Measurements from ENCODE around the gene PCDHA9.
"Not testable (repeated sequence)": the region's sequence is repeated elsewhere in the genome, so short reads cannot be mapped to it uniquely, and the experiment has no call there.

PCDHA9 gene

GRCh38 chr5:140835622-140836510 lies 12.3 kb upstream of the PCDHA9 start:
- no peak for DNase-seq

DNA sequence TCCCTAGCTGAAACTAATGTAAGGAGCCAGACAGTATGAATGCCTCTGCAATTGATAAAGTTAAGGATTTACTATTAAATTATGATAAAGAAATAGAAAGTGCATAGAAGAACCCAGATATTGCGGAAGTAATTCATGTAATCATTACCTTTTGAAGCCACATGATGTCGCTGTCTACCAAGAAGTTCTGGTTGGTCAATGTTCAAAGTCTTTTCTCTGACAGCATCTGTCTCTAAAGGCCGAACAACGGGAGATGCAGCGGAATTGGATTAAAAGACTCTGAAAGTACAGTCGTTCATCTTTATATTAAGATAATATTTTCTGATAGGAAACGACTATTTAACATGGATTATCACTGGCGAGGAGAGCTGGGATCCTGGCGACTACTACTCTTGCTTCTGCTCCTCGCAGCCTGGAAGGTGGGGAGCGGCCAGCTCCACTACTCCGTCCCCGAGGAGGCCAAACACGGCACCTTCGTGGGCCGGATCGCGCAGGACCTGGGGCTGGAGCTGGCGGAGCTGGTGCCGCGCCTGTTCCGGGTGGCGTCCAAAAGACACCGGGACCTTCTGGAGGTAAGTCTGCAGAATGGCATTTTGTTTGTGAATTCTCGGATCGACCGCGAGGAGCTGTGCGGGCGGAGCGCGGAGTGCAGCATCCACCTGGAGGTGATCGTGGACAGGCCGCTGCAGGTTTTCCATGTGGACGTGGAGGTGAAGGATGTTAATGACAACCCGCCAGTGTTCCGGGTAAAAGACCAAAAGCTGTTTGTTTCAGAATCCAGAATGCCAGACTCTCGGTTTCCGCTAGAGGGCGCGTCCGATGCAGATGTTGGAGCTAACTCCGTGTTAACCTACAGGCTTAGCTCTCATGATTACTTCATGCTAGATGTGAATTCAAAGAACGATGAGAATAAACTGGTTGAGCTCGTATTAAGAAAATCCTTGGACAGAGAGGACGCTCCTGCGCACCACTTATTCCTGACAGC lies 6.9 kb upstream of the PCDHA9 start, which contains the start of gene PCDHA8:
Gene PCDHA8, plus strand, starts transcription at position 210 of the 985 bp plus-strand sequence. Its CDS starts 135 bp downstream, at position 345.
- no peak for DNase-seq

DNA sequence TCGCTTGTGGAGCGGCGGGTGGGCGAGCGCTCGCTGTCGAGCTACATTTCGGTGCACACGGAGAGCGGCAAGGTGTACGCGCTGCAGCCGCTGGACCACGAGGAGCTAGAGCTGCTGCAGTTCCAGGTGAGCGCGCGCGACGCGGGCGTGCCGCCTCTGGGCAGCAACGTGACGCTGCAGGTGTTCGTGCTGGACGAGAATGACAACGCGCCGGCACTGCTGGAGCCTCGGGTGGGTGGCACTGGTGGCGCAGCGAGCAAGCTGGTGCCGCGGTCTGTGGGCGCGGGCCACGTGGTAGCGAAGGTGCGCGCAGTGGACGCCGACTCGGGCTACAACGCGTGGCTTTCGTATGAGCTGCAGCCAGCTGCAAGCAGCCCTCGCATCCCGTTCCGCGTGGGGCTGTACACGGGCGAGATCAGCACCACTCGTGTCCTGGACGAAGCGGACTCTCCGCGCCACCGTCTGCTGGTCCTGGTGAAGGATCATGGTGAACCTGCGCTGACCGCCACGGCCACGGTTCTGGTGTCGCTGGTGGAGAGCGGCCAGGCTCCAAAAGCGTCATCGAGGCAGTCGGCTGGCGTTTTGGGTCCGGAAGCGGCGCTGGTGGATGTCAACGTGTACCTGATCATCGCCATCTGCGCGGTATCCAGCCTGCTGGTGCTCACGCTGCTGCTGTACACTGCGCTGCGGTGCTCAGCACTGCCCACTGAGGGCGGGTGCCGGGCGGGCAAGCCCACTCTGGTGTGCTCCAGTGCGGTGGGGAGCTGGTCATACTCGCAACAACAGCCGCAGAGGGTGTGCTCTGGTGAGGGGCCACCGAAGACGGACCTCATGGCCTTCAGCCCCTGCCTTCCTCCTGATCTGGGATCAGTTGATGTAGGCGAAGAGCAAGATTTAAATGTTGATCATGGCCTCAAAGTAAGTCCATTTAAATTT lies 5.1 kb upstream of the PCDHA9 start:
- no peak for DNase-seq

GRCh38 chr5:140849831-140850634 lies 1.9 kb downstream of the PCDHA9 start:
- not testable (repeated sequence) for DNase-seq

- DNase-seq = peak; percentile 28
Measured at GRCh38 chr5:140855772-140856674, 7.8 kb downstream of the PCDHA9 start, which contains the start of gene PCDHA10. TSS of gene PCDHA10 (plus strand) at chr5:140855897. CDS start at chr5:140856049, 152 bp downstream.

DNA sequence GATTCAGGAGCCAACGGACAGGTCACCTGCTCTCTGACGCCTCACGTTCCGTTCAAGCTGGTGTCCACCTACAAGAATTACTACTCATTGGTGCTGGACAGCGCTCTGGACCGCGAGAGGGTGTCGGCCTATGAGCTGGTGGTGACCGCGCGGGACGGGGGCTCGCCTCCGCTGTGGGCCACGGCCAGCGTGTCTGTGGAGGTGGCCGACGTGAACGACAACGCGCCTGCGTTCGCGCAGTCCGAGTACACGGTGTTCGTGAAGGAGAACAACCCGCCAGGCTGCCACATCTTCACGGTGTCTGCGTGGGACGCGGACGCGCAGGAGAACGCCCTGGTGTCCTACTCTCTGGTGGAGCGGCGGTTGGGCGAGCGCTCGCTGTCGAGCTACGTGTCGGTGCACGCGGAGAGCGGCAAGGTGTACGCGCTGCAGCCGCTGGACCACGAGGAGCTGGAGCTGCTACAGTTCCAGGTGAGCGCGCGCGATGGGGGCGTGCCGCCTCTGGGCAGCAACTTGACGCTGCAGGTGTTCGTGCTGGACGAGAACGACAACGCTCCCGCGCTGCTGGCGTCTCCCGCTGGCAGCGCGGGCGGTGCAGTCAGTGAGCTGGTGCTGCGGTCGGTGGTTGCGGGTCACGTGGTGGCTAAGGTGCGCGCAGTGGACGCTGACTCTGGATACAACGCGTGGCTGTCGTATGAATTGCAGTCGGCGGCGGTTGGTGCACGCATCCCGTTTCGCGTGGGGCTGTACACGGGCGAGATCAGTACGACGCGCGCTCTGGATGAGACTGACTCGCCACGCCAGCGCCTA lies 9.2 kb downstream of the PCDHA9 start:
- DNase-seq = no peak

GRCh38 chr5:140857987-140858240 lies 9.7 kb downstream of the PCDHA9 start:
- DNase-seq = no peak

GRCh38 chr5:140862441-140863295 lies 14.5 kb downstream of the PCDHA9 start:
- no peak for DNase-seq

DNA sequence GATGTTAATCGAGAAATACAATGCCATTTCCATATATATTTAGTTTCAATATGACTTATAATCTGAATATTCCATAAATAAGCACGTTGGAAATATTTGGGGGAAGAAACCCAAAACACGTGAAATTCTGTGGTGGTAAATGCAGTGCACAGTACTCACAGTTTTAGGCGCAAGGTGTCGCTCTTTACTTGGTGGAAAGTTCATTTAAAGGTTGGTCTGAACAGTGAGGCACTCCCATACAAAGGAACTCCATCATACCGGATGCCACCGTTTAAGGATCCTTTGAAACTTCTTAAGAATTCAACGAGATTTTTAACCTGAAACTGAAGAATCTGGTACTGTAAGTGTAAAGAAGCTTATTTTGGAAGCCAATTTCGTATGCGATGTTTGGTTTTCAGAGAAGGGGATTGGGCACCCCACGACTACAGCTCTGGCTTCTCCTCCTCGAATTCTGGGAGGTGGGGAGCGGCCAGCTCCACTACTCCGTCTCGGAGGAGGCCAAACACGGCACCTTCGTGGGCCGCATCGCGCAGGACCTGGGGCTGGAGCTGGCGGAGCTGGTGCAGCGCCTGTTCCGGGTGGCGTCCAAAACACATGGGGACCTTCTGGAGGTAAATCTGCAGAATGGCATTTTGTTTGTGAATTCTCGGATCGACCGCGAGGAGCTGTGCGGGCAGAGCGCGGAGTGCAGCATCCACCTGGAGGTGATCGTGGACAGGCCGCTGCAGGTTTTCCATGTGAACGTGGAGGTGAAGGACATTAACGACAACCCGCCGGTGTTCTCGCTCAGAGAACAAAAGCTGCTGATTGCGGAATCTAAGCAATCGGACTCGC lies 20.8 kb downstream of the PCDHA9 start, which contains the start of gene PCDHA11:
Gene PCDHA11, plus strand, starts transcription at position 237 of the 834 bp plus-strand sequence. Its CDS starts 147 bp downstream, at position 384.
- DNase-seq = peak; percentile 18

- DNase-seq = peak; percentile 19
Measured at GRCh38 chr5:140869555-140869886, 21.3 kb downstream of the PCDHA9 start.

DNA sequence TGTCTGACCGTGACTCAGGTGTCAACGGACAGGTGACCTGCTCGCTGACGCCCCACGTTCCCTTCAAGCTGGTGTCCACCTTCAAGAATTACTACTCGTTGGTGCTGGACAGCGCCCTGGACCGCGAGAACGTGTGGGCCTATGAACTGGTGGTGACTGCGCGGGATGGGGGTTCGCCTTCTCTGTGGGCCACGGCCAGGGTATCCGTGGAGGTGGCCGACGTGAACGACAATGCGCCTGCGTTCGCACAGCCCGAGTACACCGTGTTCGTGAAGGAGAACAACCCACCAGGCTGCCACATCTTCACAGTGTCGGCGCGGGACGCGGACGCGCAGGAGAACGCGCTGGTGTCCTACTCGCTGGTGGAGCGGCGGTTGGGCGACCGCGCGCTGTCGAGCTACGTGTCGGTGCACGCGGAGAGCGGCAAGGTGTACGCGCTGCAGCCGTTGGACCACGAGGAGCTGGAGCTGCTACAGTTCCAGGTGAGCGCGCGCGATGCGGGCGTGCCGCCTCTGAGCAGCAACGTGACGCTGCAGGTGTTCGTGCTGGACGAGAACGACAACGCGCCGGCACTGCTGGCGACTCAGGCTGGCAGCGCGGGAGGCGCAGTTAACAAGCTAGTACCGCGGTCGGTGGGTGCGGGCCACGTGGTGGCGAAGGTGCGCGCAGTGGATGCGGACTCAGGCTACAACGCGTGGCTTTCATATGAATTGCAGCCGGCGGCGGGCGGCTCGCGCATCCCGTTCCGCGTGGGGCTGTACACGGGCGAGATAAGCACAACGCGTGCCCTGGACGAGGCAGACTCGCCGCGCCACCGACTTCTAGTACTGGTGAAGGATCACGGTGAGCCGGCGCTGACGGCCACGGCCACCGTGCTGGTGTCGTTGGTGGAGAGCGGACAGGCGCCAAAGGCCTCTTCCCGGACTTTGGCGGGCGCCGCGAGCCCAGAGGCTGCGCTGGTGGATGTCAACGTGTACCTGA lies 22.3 kb downstream of the PCDHA9 start:
- no peak for DNase-seq

GRCh38 chr5:140875085-140876065 lies 27.2 kb downstream of the PCDHA9 start, which contains the start of gene PCDHA12:
TSS of gene PCDHA12 (plus strand) at chr5:140875308. CDS start at chr5:140875473, 165 bp downstream.
- DNase-seq = peak; percentile 53

- DNase-seq = not testable (repeated sequence)
Measured at GRCh38 chr5:140876541-140877261, 28.5 kb downstream of the PCDHA9 start.

- no peak for DNase-seq
Measured at GRCh38 chr5:140877262-140877581, 29.0 kb downstream of the PCDHA9 start.
